ENCODE measurements around the gene NDST1. TPM values are rescaled to one million over a fixed set of nuclear protein-coding genes. Genes with fewer than 3 reads are reported as not detected.

NDST1 gene
- total and polyA plus RNA-seq, 10 of the 15 experiments (the other 5 are each of a cell fraction or from before 2014, with no cell fraction given), result 0.20 to 53.5 (median 12.9) TPM

GRCh38 chr5:150554857-150555256, 46.9 kb downstream of the NDST1 start:
- ChIA-PET CTCF (interaction anchor here (0.8 to 1.2 kb wide), 2 partner anchors 10 to 28 kb away, joined by 3 to 6 read pairs; no protein-coding TSS in a partner anchor), POLR2A (no interaction called here), SMC1A (ENCODE audit: uncharacterized antibody, unreplicated experiment) (interaction anchor here (0.7 kb wide), 1 partner anchor 292 kb away, joined by 5 read pairs; the partner anchor contains the start of gene IRGM), RAD21 (ENCODE audit: unreplicated experiment) (interaction anchor here (6.2 kb wide), 1 partner anchor 95 kb away, joined by 59 read pairs; no protein-coding TSS in a partner anchor)
- Histone ChIP-seq H3K27me3 (replicated peaks in 1 of 2; ENCODE audit: control insufficient read depth in 2 of 2, insufficient read depth in 2 of 2, low read length in 1 of 2) (no peaks in the 10 kb centered on the region), H3K4me2 (ENCODE audit: control insufficient read depth, insufficient read depth) (no peak overlapping the region), H3K4me1 (ENCODE audit: control insufficient read depth, insufficient read depth, low read length) (peaks cover 14% of the 10 kb centered on the region), H3K79me2 (ENCODE audit: control insufficient read depth, insufficient read depth, low read length) (no peaks in the 10 kb centered on the region), H3K9me3 (replicated peaks; ENCODE audit: control insufficient read depth, insufficient read depth, low read length) (no peaks in the 10 kb centered on the region), H3K27ac (ENCODE audit: control insufficient read depth, insufficient read depth) (no peak overlapping the region), H2AFZ (ENCODE audit: control insufficient read depth, low read depth, low read length) (no peak overlapping the region), H3K4me3 (no peak overlapping the region), H3K36me3 (ENCODE audit: control insufficient read depth in 2 of 2, insufficient read depth in 2 of 2, low read length in 1 of 2) (peaks cover 7 to 8% of the 10 kb centered on the region in 2 experiments), H4K20me1 (ENCODE audit: control insufficient read depth, insufficient read depth) (no peaks in the 10 kb centered on the region), H3K9ac (ENCODE audit: control insufficient read depth, insufficient read depth, low read length) (no peak overlapping the region)
- FAIRE-seq (no peak), DNase-seq (ENCODE audit: low read depth, low spot score) (no peak), ATAC-seq (no peak)
- BruUV-seq (replicated peaks), result no TSS peak
- WGBS (ENCODE audit: insufficient coverage, insufficient replicate concordance, low lambda C conversion rate, missing lambda C conversion rate), result 91% methylated on average over 8 of the region's 8 CpGs
- no peak for TF ChIP-seq IKZF2 (IDR thresholded peaks at IDR 0.05)
- TF ChIP-seq ZNF274 (IDR thresholded peaks at IDR 0.05; ENCODE audit: insufficient read depth, insufficient read length), result no peak
- TF ChIP-seq SREBF2 (IDR thresholded peaks at IDR 0.05; ENCODE audit: low read length), result no peak
- TF ChIP-seq CHD2 (IDR thresholded peaks at IDR 0.05; ENCODE audit: borderline replicate concordance, low read depth, low read length), result no peak
- TF ChIP-seq ZBTB4 (CRISPR knock-in tag; IDR thresholded peaks at IDR 0.05), result no peak
- no peak for TF ChIP-seq YY1 (IDR thresholded peaks at IDR 0.05; ENCODE audit: low read depth, low read length)
- TF ChIP-seq HCFC1 (IDR thresholded peaks at IDR 0.05; ENCODE audit: low read length), result no peak
- TF ChIP-seq REST (IDR thresholded peaks at IDR 0.05; ENCODE audit: low read depth, low read length), result no peak
- TF ChIP-seq ZNF592 (IDR thresholded peaks at IDR 0.05), result no peak
- no peak for TF ChIP-seq KLF5 (IDR thresholded peaks at IDR 0.05; ENCODE audit: partially characterized antibody)
- intact Hi-C loops (cut with micrococcal nuclease; ENCODE audit: unreplicated experiment) (no loop called here), in situ Hi-C loops (cut with MboI) (no loop called here)

Data from GM12878 (cell line).